Neural progenitor cell (in vitro differentiated cells): ENCODE data around the gene UBE2S.

Experiments used
- CTCF ChIP-seq: fragments of 200-600 bp; sonication (generic); IDR thresholded peaks from 2 replicates; pipeline ENCODE4 v1.5.1; 2017; ENCODE audit warnings: antibody characterized with exemption, mild to moderate bottlenecking
- EZH2 ChIP-seq: fragments of 200-600 bp; sonication (generic); IDR thresholded peaks from 2 replicates; pipeline ENCODE4 v1.6.1; 2017; ENCODE audit warnings: antibody characterized with exemption, mild to moderate bottlenecking, moderate library complexity

GRCh38 chr19:55368701-55369563, 38.7 kb downstream of the UBE2S start:
- TF ChIP-seq CTCF = no peak
- no peak for TF ChIP-seq EZH2
